ENCODE results near the gene VPS35.

GRCh38 chr16:46612121-46612520 is 76.9 kb downstream of the VPS35 start:
- TF ChIP-seq, protein P1, sequence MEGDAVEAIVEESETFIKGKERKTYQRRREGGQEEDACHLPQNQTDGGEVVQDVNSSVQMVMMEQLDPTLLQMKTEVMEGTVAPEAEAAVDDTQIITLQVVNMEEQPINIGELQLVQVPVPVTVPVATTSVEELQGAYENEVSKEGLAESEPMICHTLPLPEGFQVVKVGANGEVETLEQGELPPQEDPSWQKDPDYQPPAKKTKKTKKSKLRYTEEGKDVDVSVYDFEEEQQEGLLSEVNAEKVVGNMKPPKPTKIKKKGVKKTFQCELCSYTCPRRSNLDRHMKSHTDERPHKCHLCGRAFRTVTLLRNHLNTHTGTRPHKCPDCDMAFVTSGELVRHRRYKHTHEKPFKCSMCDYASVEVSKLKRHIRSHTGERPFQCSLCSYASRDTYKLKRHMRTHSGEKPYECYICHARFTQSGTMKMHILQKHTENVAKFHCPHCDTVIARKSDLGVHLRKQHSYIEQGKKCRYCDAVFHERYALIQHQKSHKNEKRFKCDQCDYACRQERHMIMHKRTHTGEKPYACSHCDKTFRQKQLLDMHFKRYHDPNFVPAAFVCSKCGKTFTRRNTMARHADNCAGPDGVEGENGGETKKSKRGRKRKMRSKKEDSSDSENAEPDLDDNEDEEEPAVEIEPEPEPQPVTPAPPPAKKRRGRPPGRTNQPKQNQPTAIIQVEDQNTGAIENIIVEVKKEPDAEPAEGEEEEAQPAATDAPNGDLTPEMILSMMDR (IDR thresholded peaks at IDR 0.05): no peak
- TF ChIP-seq POLR2A (IDR thresholded peaks at IDR 0.05): no peak
